ENCODE data around the gene OR14I1.

OR14I1 gene

GRCh38 chr1:248702714-248703113 lies at the start of gene OR14I1:
TSS of gene OR14I1 (minus strand) at chr1:248702766.
- DNase-seq (ENCODE audit: low read depth, low spot score): no peak

GRCh38 chr1:248751635-248752034 lies 49.1 kb upstream of the OR14I1 start:
- no peak for DNase-seq (ENCODE audit: low read depth, low spot score)

GRCh38 chr1:248751142-248751541 lies 48.6 kb upstream of the OR14I1 start:
- no peak for DNase-seq (ENCODE audit: low read depth, low spot score)

GRCh38 chr1:248750496-248750895 lies 47.9 kb upstream of the OR14I1 start:
- no peak for DNase-seq (ENCODE audit: low read depth, low spot score)

GRCh38 chr1:248748211-248748610 lies 45.6 kb upstream of the OR14I1 start:
- DNase-seq (ENCODE audit: low read depth, low spot score): no peak

GRCh38 chr1:248740876-248741275 lies 38.3 kb upstream of the OR14I1 start:
- no peak for DNase-seq (ENCODE audit: low read depth, low spot score)

GRCh38 chr1:248739572-248740205 lies 37.1 kb upstream of the OR14I1 start:
- DNase-seq (ENCODE audit: low read depth, low spot score): no peak

GRCh38 chr1:248737457-248737856 lies 34.9 kb upstream of the OR14I1 start:
- DNase-seq (ENCODE audit: low read depth, low spot score): no peak

GRCh38 chr1:248736977-248737376 lies 34.4 kb upstream of the OR14I1 start:
- DNase-seq (ENCODE audit: low read depth, low spot score): no peak

- DNase-seq (ENCODE audit: low read depth, low spot score): no peak
Measured at GRCh38 chr1:248733566-248733965, 31.0 kb upstream of the OR14I1 start.

GRCh38 chr1:248730507-248731335 lies 28.2 kb upstream of the OR14I1 start:
- DNase-seq (ENCODE audit: low read depth, low spot score): no peak

GRCh38 chr1:248714248-248714647 lies 11.7 kb upstream of the OR14I1 start:
- DNase-seq (ENCODE audit: low read depth, low spot score): no peak

GRCh38 chr1:248710305-248710900 lies 7.8 kb upstream of the OR14I1 start:
- no peak for DNase-seq (ENCODE audit: low read depth, low spot score)

GRCh38 chr1:248704606-248705005 lies 2.0 kb upstream of the OR14I1 start:
- no peak for DNase-seq (ENCODE audit: low read depth, low spot score)

GRCh38 chr1:248703674-248704073 lies 1.1 kb upstream of the OR14I1 start:
- DNase-seq (ENCODE audit: low read depth, low spot score): no peak

GRCh38 chr1:248699099-248699498 lies 3.5 kb downstream of the OR14I1 start:
- DNase-seq (ENCODE audit: low read depth, low spot score): no peak

- no peak for DNase-seq (ENCODE audit: low read depth, low spot score)
Measured at GRCh38 chr1:248697907-248698306, 4.7 kb downstream of the OR14I1 start.

- no peak for DNase-seq (ENCODE audit: low read depth, low spot score)
Measured at GRCh38 chr1:248696774-248697173, 5.8 kb downstream of the OR14I1 start.

- no peak for DNase-seq (ENCODE audit: low read depth, low spot score)
Measured at GRCh38 chr1:248696261-248696660, 6.3 kb downstream of the OR14I1 start.

GRCh38 chr1:248695451-248696132 lies 7.0 kb downstream of the OR14I1 start:
- DNase-seq (ENCODE audit: low read depth, low spot score): no peak

GRCh38 chr1:248691567-248692155 lies 10.9 kb downstream of the OR14I1 start:
- DNase-seq (ENCODE audit: low read depth, low spot score): no peak
